ENCODE data around the gene FOXN3. TPM values are rescaled to one million over a fixed set of nuclear protein-coding genes. Genes with fewer than 3 reads are reported as not detected.
A peak's percentile ranks its signal among the peaks of the same experiment; 100 is the strongest.

Gene FOXN3
- total RNA-seq, 1 donor from 2014 or later: 122 TPM

DNA sequence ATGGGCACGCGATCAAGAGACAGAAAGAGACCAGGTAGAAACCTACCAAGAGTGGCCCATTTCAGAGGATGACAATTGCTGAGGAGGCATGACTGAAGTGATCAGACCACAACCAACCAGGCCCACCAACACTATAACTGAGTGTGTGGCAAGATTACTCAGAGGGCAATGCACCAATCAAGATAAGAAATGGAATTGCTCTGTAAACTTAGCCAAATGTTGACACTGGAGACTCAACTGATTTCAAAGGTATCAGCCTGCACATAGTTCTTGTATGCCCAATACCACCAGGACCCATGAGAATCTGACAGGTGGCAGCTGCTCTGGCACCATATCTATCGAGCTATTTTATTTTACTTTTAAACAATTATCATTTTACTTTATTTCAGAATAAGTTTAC, 128.9 kb downstream of the FOXN3 start:
- H3K36me3 ChIP-seq (ENCODE audit: insufficient read depth, low read length): no peaks in the 10 kb centered on the region
- Mint-ChIP-seq H3K4me3 (ENCODE audit: unreplicated experiment) (no peak overlapping the region), H3K27me3 (ENCODE audit: low read depth, unreplicated experiment) (no peaks in the 10 kb centered on the region), H3K9me3 (ENCODE audit: unreplicated experiment) (no peaks in the 10 kb centered on the region), H3K36me3 (ENCODE audit: low read depth, unreplicated experiment) (peaks cover 18% of the 10 kb centered on the region), H3K4me1 (ENCODE audit: low read depth, unreplicated experiment) (peaks cover 7% of the 10 kb centered on the region), H3K27ac (ENCODE audit: unreplicated experiment) (no peak overlapping the region)
- FAIRE-seq: no peak
- no peaks in the 10 kb centered on the region for H3K27me3 ChIP-seq (ENCODE audit: insufficient read depth, low read length)
- no peak for DNase-seq (ENCODE audit: low read depth)
- no peak overlapping the region for H3K27ac ChIP-seq (ENCODE audit: low read depth, low read length)
- no peak overlapping the region for H2AFZ ChIP-seq (ENCODE audit: low read depth, low read length)
- H3K4me3 ChIP-seq (ENCODE audit: insufficient read depth, low read depth, low read length): no peak overlapping the region
- H4K20me1 ChIP-seq (ENCODE audit: insufficient read depth, low read length): peaks cover 57% of the 10 kb centered on the region
- TF ChIP-seq, protein P1, sequence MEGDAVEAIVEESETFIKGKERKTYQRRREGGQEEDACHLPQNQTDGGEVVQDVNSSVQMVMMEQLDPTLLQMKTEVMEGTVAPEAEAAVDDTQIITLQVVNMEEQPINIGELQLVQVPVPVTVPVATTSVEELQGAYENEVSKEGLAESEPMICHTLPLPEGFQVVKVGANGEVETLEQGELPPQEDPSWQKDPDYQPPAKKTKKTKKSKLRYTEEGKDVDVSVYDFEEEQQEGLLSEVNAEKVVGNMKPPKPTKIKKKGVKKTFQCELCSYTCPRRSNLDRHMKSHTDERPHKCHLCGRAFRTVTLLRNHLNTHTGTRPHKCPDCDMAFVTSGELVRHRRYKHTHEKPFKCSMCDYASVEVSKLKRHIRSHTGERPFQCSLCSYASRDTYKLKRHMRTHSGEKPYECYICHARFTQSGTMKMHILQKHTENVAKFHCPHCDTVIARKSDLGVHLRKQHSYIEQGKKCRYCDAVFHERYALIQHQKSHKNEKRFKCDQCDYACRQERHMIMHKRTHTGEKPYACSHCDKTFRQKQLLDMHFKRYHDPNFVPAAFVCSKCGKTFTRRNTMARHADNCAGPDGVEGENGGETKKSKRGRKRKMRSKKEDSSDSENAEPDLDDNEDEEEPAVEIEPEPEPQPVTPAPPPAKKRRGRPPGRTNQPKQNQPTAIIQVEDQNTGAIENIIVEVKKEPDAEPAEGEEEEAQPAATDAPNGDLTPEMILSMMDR (IDR thresholded peaks at IDR 0.05; ENCODE audit: insufficient read depth, low read depth, low read length): no peak
- no peak for TF ChIP-seq EZH2 (IDR thresholded peaks at IDR 0.05; ENCODE audit: insufficient read depth, low read length)
- H3K4me1 ChIP-seq (ENCODE audit: insufficient read depth, low read length): peaks cover 10% of the 10 kb centered on the region
- no peak overlapping the region for H3K9ac ChIP-seq (ENCODE audit: low read length)
- no peaks in the 10 kb centered on the region for H3K9me3 ChIP-seq (ENCODE audit: insufficient read depth, low read depth, low read length)
- H3K79me2 ChIP-seq (ENCODE audit: insufficient read depth, low read length): peaks cover 3% of the 10 kb centered on the region
- no peak overlapping the region for H3K4me2 ChIP-seq (ENCODE audit: low read length)

DNA sequence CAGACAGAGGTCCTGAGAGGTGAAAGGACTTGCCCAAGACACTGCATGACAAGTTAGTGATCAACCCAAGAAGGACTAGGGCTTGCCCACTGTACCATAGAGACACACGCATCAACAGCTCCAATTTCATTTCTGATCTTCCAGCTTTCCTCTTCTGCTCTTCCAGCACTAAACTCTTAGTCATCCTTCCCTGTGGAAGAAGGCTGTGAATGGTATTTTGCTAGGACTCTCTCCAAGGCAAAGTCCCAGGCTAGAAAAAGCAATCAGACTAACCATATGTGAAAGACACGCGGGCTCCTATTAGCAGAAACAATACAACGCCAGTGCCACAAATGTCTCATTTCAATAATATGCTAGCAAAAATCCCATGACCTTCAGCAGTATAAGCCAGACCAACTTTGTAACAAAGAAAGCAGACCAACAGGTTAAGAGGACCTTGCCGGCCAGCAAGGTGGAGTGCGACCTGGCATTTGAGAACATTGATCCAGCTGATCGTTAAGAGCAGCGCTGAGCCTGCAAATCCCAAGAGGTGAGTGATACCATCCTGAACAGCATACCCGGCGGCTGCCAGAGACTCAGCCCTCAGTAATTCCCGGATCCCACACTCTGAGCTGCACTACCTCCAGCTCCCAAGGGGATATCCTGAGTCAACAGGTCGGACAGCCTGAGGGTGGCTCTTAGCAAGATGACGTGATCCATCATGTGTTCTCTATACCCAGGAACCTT, 132.5 kb downstream of the FOXN3 start:
- FAIRE-seq (peak; percentile 80), DNase-seq (ENCODE audit: low read depth) (peak; percentile 85)

More for the DNA sequence above, 132.5 kb downstream of the FOXN3 start:
- Mint-ChIP-seq H3K4me1 (ENCODE audit: low read depth, unreplicated experiment) (peaks cover 12% of the 10 kb centered on the region), H3K27ac (ENCODE audit: unreplicated experiment) (peak overlapping the region; percentile 10), H3K9me3 (ENCODE audit: unreplicated experiment) (no peaks in the 10 kb centered on the region), H3K27me3 (ENCODE audit: low read depth, unreplicated experiment) (no peaks in the 10 kb centered on the region), H3K4me3 (ENCODE audit: unreplicated experiment) (no peak overlapping the region), H3K36me3 (ENCODE audit: low read depth, unreplicated experiment) (peaks cover 9% of the 10 kb centered on the region)
- Histone ChIP-seq H3K36me3 (ENCODE audit: insufficient read depth, low read length) (peaks cover 4% of the 10 kb centered on the region), H3K79me2 (ENCODE audit: insufficient read depth, low read length) (peaks cover 14% of the 10 kb centered on the region), H3K4me2 (ENCODE audit: low read length) (peak overlapping the region; percentile 59), H4K20me1 (ENCODE audit: insufficient read depth, low read length) (peaks cover 46% of the 10 kb centered on the region), H3K4me1 (ENCODE audit: insufficient read depth, low read length) (peaks cover 10% of the 10 kb centered on the region), H3K9ac (ENCODE audit: low read length) (peak overlapping the region; percentile 59), H3K9me3 (ENCODE audit: insufficient read depth, low read depth, low read length) (no peaks in the 10 kb centered on the region), H3K27ac (ENCODE audit: low read depth, low read length) (peak overlapping the region; percentile 64), H3K4me3 (ENCODE audit: insufficient read depth, low read depth, low read length) (no peak overlapping the region), H3K27me3 (ENCODE audit: insufficient read depth, low read length) (no peaks in the 10 kb centered on the region), H2AFZ (ENCODE audit: low read depth, low read length) (no peak overlapping the region)
- TF ChIP-seq, protein P1 (IDR thresholded peaks at IDR 0.05; ENCODE audit: insufficient read depth, low read depth, low read length): no peak
- no peak for TF ChIP-seq EZH2 (IDR thresholded peaks at IDR 0.05; ENCODE audit: insufficient read depth, low read length)

All from astrocyte (in vitro differentiated cells and primary cell).